ENCODE data around the gene PHETA2.

- TF ChIP-seq POLR2AphosphoS5 (IDR thresholded peaks at IDR 0.05; ENCODE audit: low read depth, low read length) (no peak), TAF1 (IDR thresholded peaks at IDR 0.05; ENCODE audit: borderline replicate concordance, low read depth, low read length) (no peak)
These were observed 17.4 kb downstream of the PHETA2 start for GRCh38 chr22:42091455-42091782.
